Measurements from ENCODE around the gene BCKDHB.

GRCh38 chr6:80328652-80329051 is 222.2 kb downstream of the BCKDHB start:
- TF ChIP-seq CTCF (conservative IDR thresholded peaks at IDR 0.05) (no peak), ZFX (IDR thresholded peaks at IDR 0.05) (no peak)
